Adipose tissue (tissue), 3 donors: Measurements from ENCODE around the gene SEC31B. TPM values are rescaled to one million over a fixed set of nuclear protein-coding genes. Genes with fewer than 3 reads are reported as not detected.

Source experiments
- H3K27ac ChIP-seq: one replicate; pipeline ENCODE4 v1.5.1; 2013; ENCODE audit warnings: low read depth, low read length
- WGBS, 3 donors: extraction: QIAGEN DNeasy Blood & Tissue Kit; methylation state at CpG; one replicate each; pipeline ENCODE4 v1.1.7; 2013; 5-methylcytosine and 5-hydroxymethylcytosine counted together
- polyA plus RNA-seq, 3 donors: library from polyadenylated mRNA; stranded (reverse); fragments of 200-250 nt; gene quantifications; one replicate each; pipeline ENCODE4 v1.2.3, GENCODE V29; 2013
- donor health status: healthy with polysubstance abuse.
- donor health status: Bipolar disorder and iron deficiency.
- donor health status: healthy.

The SEC31B gene
- polyA plus RNA-seq, 3 donors: 3.1 to 9.5 (median 8.3) TPM

- 91 to 100% (median 93%) methylated on average over 2 of the region's 2 CpGs for WGBS, 3 donors
- H3K27ac ChIP-seq: no peak overlapping the region
Measured at GRCh38 chr10:100505164-100505563, 14.5 kb downstream of the SEC31B start.

- no peak overlapping the region for H3K27ac ChIP-seq
- WGBS, 3 donors: 34 to 81% (median 77%) methylated on average over 5 of the region's 5 CpGs
Measured at GRCh38 chr10:100504096-100504495, 15.6 kb downstream of the SEC31B start.

- WGBS, 3 donors: 92 to 97% (median 97%) methylated on average over 1 of the region's 1 CpG
- no peak overlapping the region for H3K27ac ChIP-seq
Measured at GRCh38 chr10:100502926-100503494, 16.7 kb downstream of the SEC31B start.

GRCh38 chr10:100501423-100501822 lies 18.2 kb downstream of the SEC31B start:
- H3K27ac ChIP-seq: no peak overlapping the region

GRCh38 chr10:100498059-100498458 lies 21.6 kb downstream of the SEC31B start:
- H3K27ac ChIP-seq: no peak overlapping the region
- 95 to 98% (median 98%) methylated on average over 4 of the region's 4 CpGs for WGBS, 3 donors

GRCh38 chr10:100496567-100496966 lies 23.1 kb downstream of the SEC31B start:
- H3K27ac ChIP-seq: no peak overlapping the region
- WGBS, 3 donors: 92 to 95% (median 93%) methylated on average over 2 of the region's 2 CpGs

GRCh38 chr10:100490531-100490930 lies 29.1 kb downstream of the SEC31B start:
- no peak overlapping the region for H3K27ac ChIP-seq
- 76 to 94% (median 93%) methylated on average over 2 of the region's 2 CpGs for WGBS, 3 donors

- H3K27ac ChIP-seq: no peak overlapping the region
- WGBS, 3 donors: 83 to 88% (median 86%) methylated on average over 5 of the region's 5 CpGs
Measured at GRCh38 chr10:100489396-100489795, 30.3 kb downstream of the SEC31B start.

GRCh38 chr10:100487529-100487928 lies 32.1 kb downstream of the SEC31B start:
- H3K27ac ChIP-seq: no peak overlapping the region
- whole genome bisulfite sequencing, 3 donors: 96 to 98% (median 98%) methylated on average over 6 of the region's 6 CpGs

GRCh38 chr10:100485801-100486495 lies 33.7 kb downstream of the SEC31B start:
- 90 to 94% (median 91%) methylated on average over 10 of the region's 10 CpGs for WGBS, 3 donors
- no peak overlapping the region for H3K27ac ChIP-seq

GRCh38 chr10:100485366-100485765 lies 34.3 kb downstream of the SEC31B start:
- WGBS, 3 donors: 81 to 85% (median 83%) methylated on average over 8 of the region's 8 CpGs

GRCh38 chr10:100483876-100484666 lies 35.6 kb downstream of the SEC31B start:
- WGBS, 3 donors: 81 to 90% (median 84%) methylated on average over 5 of the region's 5 CpGs
- H3K27ac ChIP-seq: no peak overlapping the region

More at GRCh38 chr10:100485366-100485765, 34.3 kb downstream of the SEC31B start:
- no peak overlapping the region for H3K27ac ChIP-seq

- 18 to 39% (median 34%) methylated on average over 5 of the region's 5 CpGs for WGBS, 3 donors
- no peak overlapping the region for H3K27ac ChIP-seq
Measured at GRCh38 chr10:100482834-100483185, 36.9 kb downstream of the SEC31B start.

- WGBS, 3 donors: 0 to 1% (median 0%) methylated on average over 58 to 59 of the region's 59 CpGs
- H3K27ac ChIP-seq: no peak overlapping the region
Measured at GRCh38 chr10:100482181-100482833, 37.4 kb downstream of the SEC31B start.

- H3K27ac ChIP-seq: no peak overlapping the region
- WGBS, 3 donors: 1 to 3% (median 3%) methylated on average over 19 of the region's 19 CpGs
Measured at GRCh38 chr10:100481462-100482081, 38.1 kb downstream of the SEC31B start.

GRCh38 chr10:100480002-100480401 lies 39.7 kb downstream of the SEC31B start:
- H3K27ac ChIP-seq: no peak overlapping the region
- WGBS, 3 donors: 71 to 82% (median 74%) methylated on average over 2 of the region's 2 CpGs

- H3K27ac ChIP-seq: no peak overlapping the region
- WGBS, 3 donors: 23 to 53% (median 46%) methylated on average over 4 of the region's 4 CpGs
Measured at GRCh38 chr10:100479037-100479436, 40.6 kb downstream of the SEC31B start.

- H3K27ac ChIP-seq: no peak overlapping the region
- 26 to 43% (median 39%) methylated on average over 5 of the region's 5 CpGs for WGBS, 3 donors
Measured at GRCh38 chr10:100477970-100478369, 41.7 kb downstream of the SEC31B start.

- H3K27ac ChIP-seq: no peak overlapping the region
- 86 to 89% (median 87%) methylated on average over 3 of the region's 3 CpGs for WGBS, 3 donors
Measured at GRCh38 chr10:100470367-100470766, 49.3 kb downstream of the SEC31B start.
